Stimulated activated CD8-positive, alpha-beta memory T cell treated with anti-CD3 and anti-CD28 coated beads, Interleukin-4, amount 100 ng/mL, for 48 hours (primary cell): Measurements from ENCODE around the gene GRIK2.

ENCODE experiments used
- DNase-seq: peaks from one replicate; pipeline ENCODE4 v3.0.0-alpha.2; 2020

Gene GRIK2

DNA sequence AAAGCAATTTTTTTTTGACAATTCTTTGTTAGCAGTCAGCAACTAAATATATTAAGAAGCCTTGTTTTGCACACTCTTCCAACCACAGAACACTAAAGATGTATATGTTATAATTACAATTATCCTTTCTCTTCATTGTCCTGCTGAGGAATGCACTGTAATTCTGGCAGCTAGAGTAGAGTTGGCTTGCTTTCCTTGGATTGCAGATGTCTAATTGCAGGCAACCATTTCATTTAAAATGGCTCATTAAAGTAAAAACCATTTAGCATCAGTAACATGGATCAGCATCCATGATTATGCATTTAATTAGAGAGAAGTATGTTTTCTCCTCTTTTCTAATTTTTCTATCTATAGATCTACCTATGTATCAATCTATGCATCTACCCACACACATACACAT is 335.4 kb downstream of the GRIK2 start:
- no peak for DNase-seq

DNA sequence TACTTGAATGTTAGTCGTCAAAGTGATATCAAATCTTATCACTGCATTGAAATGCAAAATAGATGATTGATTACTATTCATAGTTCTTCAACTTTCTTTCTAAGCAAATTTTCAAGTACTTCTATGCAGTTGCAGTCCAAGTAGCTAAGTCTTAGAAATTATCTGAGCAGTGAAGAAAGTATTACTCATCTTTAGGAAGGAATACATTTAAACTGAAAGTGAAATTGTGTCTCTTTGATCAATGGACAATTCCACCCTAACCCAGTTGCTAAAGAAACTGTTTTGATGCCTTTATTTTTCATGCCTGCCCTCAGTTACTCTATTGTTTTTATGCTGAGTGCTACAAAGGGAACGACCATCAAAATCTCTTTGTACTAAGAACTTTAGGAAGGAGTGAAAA is 337.4 kb downstream of the GRIK2 start:
- DNase-seq: no peak

- no peak for DNase-seq
Measured at GRCh38 chr6:101733899-101734298, 340.4 kb downstream of the GRIK2 start.

DNA sequence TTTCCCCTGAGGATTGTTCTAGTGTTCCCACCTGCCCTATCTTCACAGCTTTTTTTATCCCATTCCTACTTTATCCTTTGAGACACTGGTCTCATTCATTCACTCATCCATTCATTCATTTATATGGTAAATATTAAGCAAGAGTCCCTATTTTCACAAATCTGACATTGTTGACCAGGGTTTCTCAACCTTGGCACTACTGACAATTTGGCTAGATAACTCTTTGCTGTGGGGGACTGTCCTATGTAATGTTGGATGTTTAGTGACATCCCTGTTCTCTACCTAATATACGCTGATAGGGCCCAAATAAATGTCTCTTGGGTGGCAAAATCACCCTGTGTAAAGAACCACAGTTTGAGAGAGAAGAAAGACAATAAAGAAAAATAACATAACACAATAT is 345.0 kb downstream of the GRIK2 start:
- no peak for DNase-seq

- no peak for DNase-seq
Measured at GRCh38 chr6:101740631-101741030, 347.1 kb downstream of the GRIK2 start.

GRCh38 chr6:101741474-101742171 is 348.1 kb downstream of the GRIK2 start:
- no peak for DNase-seq

DNA sequence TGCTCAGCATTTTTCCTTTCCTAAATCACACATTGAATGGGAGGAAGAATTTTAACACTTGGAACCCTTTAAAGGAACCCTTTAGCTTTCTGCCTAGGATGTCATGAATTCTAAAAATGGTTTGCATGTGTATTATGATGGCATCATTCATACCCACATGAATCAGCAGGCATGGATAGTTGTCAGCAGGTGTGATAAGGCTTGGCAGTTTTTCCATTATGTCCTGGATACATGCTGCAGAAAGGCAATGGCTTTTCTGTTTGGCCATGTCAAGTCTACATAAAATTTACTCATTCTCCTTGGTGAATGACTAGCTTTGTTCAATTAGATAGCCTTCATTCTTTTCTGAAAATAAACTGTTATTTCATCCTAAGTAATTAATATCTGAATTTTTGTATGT is 353.7 kb downstream of the GRIK2 start:
- no peak for DNase-seq

DNA sequence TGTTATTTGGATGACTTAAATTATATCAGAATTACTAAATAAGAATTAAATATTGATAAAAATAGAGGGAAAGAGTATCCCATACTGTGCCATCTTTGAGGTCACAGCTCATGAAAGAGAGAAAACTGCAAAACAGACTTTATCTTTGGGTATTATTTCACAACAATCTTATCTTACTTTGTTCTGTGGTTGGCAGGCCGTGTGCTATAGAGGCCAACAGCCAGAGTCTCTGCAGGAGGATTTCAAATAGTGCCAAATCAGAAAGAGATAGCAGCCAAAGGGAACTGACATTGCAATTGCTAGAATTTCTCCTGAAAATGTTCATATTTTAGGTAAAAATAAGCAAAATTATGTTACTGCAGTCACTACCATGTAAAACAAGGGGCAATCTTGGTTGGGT is 354.2 kb downstream of the GRIK2 start:
- no peak for DNase-seq

GRCh38 chr6:101755931-101756330 is 362.4 kb downstream of the GRIK2 start:
- DNase-seq: no peak

DNA sequence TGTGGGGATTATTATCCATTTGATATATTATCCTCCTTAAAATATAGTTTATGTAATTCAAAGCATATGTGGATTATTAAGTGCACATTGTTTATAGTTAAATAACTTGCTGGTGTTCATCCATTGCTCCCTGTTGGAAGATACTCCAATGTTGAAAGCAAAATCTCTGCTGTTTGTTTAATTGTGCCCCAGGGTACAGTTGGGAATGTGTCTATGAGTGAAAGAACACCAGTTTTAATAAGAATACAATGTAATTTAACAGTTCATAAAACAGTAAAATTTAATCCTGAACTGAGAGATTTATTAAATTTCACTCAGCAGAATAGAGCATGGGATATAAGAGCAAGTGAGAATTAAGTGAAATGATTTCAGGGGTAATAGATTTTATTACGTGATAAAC is 364.9 kb downstream of the GRIK2 start:
- DNase-seq: no peak

GRCh38 chr6:101760843-101761621 is 367.5 kb downstream of the GRIK2 start:
- DNase-seq: no peak

DNA sequence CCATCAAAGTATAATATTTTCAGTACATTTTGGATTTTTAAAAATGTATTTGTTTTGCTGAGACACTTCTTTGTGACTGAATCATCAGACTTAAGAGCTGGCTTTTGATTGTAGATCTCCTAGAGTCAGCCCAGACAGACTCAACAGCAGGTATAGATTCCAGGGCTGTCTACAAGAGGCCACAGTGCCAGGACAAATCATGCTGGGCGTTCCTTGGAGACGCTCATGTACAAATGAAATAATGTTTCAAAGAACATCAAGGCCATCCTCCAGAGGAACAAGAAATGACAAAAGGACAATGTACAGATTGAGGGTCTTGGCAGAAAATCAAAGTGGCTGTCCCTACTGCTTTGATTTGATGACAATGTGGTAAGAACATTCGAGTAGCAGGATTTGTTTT is 369.3 kb downstream of the GRIK2 start:
- DNase-seq: no peak

DNA sequence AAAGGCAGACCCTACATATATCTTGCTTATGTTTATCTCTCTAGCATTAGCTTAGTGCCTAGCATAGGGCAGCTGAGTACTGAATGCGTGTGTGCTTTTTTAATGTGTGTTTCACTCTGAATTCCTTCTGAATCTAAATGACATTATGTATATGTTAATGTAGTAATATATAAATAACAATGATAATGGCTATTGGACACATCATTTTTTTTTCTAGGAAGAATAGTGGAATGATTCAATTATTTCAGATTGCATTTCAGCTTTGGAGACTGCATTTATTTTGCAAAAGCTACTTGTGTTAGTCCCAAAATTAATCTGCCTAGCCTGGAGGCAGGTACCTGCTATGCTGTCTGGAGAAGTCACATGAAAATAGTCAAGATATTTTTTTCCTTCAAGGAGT is 371.8 kb downstream of the GRIK2 start:
- no peak for DNase-seq

DNA sequence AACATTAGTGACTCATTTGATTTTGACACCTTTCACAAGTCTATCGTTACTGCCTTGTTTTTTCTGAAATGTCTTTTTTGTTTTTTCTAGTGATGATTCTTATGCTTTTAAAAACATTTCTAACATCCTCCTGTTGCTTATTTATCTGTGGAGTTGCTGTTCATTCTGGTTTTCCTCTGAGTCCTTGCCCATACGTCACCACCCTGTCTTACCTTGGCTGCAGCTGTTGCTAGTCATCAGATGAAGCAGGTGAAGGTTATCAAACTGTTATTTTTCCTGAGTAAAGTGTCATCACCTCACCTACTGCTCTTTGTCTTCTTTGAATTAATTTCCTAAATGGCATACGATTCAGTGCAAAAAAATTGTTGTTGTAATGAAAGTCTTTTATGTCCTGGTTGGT is 376.6 kb downstream of the GRIK2 start:
- DNase-seq: no peak

GRCh38 chr6:101776919-101777350 is 383.4 kb downstream of the GRIK2 start:
- DNase-seq: no peak

GRCh38 chr6:101777646-101778045 is 384.1 kb downstream of the GRIK2 start:
- no peak for DNase-seq

DNA sequence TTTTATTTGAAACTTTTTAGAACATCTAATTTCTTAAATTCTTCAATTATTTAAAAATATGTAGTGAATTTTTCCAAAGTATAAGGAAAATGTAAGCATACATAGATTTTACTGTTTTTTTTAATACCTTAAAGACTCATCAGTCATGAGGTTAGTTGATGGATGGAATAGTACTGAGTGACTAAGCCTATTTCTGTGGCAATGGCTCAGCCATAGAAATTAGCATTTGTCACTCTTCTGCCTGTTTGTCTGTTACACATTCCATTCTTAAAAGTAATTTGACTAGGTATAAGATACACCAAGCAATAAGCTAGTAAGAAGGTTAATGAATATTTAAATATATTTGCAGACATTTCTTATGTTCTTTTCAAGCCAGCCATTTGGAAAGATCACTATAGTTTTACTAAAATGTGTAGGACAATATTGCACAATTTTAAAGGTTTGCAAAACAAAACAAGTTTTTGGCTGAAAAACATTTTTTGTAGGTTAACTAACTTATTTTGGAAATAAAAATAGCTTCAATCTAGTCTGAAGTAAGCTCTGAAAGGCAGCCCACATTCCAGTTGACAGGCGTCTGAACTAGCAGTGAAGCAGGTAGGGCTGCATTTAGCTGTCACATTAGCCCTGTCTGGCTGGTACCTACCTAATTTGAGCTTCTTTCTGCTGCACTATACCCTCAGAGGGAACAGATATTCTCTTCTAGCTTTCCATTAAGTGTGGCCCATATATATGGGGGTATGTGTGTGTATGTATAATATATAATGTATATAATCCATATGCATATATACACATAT is 385.7 kb downstream of the GRIK2 start:
- DNase-seq: no peak

- no peak for DNase-seq
Measured at GRCh38 chr6:101783287-101783686, 389.8 kb downstream of the GRIK2 start.

DNA sequence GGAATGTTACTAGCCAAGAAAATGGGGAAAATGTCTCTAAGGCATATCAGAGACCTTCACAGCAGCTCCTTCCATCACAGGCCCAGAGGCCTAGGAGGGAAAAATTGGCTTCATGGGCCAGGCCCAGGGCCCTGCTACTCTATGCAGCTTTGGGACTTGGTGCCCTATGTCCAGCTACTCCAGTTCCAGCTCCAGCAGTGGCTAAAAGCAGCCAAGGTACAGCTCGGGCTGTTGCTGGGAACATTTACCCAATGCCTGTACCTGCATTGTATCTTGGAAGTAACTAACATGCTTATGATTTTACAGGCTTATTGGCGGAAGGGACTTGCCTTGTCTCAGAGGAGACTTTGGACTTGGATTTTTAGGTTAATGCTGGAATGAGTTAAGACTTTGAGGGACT is 390.6 kb downstream of the GRIK2 start:
- DNase-seq: no peak

- DNase-seq: no peak
Measured at GRCh38 chr6:101799531-101799930, 406.0 kb downstream of the GRIK2 start.

- no peak for DNase-seq
Measured at GRCh38 chr6:101800598-101800997, 407.1 kb downstream of the GRIK2 start.

- DNase-seq: no peak
Measured at GRCh38 chr6:101803136-101803535, 409.6 kb downstream of the GRIK2 start.

DNA sequence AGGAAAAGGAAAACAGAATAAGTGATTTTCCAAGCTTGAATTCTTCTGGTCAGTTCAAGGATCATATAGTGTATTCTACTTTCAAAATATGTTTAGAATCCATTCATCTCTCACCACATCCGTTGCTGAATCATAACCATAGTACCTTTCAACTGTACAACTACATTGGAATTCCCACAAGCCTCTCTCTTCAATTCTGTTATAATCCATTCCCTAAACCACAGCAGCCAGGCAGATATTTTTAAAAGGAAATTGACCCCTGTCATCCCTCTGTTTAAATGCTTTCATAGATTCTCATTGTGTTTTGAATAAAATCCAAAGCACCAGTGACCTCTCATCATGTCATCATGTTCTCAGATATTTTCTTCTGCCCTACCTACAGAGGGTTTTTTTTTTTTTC is 412.7 kb downstream of the GRIK2 start:
- DNase-seq: no peak

- DNase-seq: no peak
Measured at GRCh38 chr6:101811108-101811507, 417.6 kb downstream of the GRIK2 start.
